NCI-H460 (cell line): ENCODE data around the gene PIP4K2C. TPM values are rescaled to one million over a fixed set of nuclear protein-coding genes. Genes with fewer than 3 reads are reported as not detected.
A peak's percentile ranks its signal among the peaks of the same experiment; 100 is the strongest.

Experiments
- DNase-seq: peaks from one replicate; pipeline ENCODE4 v3.0.0-alpha.2; 2016; ENCODE audit warnings: low read depth; ENCODE audit errors: extremely low read depth
- total RNA-seq: library from RNA; depleted of rRNA; stranded (reverse); fragments of >200 nt; shearing (Covaris generic); gene quantifications from 2 replicates; pipeline ENCODE4 v1.2.3, GENCODE V29; 2014

The PIP4K2C gene
- total RNA-seq, 1 experiment from 2014 or later: 39.8 TPM

GRCh38 chr12:57619434-57620244 lies 28.6 kb downstream of the PIP4K2C start:
- DNase-seq: no peak

DNA sequence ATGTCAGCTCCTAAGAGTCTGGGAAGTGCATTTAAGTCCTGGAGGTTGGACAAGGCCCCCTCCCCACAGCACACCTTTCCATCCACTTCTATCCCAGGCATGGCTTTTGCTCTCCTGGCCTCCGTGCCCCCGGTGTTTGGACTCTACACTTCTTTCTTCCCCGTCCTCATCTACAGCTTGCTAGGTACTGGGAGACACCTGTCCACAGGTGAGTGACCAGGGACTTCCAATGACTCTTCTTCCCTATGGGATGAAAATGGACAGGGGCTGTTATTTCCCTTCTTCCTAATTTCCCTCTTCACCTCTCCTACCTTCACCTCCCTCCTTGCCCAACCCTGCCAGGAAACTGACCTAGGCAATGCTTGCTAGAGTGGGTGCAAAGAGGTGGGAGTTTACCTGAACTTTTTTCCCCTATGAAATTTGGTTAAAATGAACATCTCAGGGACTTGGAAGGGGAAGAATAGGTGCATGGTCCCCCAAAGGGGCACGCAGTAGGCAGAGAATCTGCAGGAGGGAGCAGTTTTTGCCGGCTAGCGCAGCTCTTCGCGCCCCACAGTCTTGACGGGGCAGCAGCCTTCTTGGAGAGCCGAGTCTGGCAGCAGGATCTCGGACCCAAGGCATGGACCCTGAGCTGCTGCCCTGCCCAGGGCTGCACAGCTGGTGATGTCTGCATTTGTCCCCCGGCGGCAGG lies 29.4 kb downstream of the PIP4K2C start:
- no peak for DNase-seq

DNA sequence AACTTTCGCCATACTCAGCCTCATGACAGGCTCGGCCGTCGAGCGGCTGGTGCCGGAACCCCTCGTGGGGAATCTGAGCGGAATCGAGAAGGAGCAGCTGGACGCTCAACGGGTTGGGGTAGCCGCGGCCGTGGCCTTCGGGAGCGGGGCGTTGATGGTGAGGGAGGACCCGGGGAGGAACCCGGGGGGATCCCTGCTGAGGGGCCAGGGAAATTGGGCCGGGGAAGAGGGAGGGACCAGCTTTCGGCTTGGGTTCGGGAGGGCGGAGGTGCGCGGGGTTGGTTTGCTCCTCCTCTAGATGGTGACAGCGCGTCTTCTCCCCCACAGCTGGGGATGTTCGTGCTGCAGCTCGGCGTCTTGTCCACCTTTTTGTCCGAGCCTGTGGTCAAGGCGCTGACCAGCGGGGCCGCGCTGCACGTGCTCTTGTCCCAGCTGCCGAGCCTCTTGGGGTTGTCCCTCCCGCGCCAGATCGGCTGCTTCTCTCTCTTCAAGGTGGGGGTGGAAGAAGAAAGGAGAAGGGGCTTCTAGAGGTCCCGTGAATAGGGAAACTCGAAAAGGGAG lies 30.0 kb downstream of the PIP4K2C start:
- DNase-seq: no peak

DNA sequence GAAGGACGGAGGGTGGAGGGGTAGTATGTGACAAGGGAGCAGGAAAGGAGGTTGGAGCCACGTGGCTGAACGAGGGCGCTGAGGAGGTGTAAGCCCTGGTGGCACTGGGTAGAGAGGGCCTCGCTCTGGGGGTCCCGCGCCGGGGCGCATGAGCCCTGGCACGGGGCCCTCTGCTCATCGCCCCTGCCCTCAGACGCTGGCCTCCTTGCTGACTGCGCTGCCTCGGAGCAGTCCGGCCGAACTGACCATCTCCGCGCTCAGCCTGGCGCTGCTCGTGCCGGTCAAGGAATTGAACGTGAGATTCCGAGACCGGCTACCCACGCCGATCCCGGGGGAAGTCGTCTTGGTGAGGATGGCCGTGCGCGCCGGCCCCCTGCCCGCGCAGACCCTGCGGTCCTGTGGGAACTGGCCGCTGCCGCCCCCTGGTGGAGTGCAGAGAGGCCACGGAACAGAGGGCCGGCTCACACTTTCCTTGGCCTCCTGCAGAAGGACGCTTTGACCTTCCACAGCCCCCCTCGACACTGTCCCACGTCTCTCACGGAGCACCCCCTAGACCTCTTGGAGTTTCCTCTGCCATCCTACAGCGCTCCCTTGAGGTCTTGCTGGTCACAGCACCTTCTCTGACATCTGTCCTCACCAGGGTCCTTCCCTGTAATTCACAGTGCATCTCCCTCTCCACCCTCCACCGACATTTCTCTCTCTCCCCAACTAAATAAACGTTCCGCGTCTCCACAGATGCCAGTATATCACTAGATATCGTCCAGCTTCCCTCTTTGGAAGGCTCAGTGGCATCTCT lies 30.7 kb downstream of the PIP4K2C start:
- peak; percentile 46 for DNase-seq

- DNase-seq: no peak
Observed at GRCh38 chr12:57622293-57623245, 31.6 kb downstream of the PIP4K2C start.

GRCh38 chr12:57623385-57623784 lies 32.4 kb downstream of the PIP4K2C start:
- no peak for DNase-seq

GRCh38 chr12:57623811-57624390 lies 32.9 kb downstream of the PIP4K2C start:
- no peak for DNase-seq

DNA sequence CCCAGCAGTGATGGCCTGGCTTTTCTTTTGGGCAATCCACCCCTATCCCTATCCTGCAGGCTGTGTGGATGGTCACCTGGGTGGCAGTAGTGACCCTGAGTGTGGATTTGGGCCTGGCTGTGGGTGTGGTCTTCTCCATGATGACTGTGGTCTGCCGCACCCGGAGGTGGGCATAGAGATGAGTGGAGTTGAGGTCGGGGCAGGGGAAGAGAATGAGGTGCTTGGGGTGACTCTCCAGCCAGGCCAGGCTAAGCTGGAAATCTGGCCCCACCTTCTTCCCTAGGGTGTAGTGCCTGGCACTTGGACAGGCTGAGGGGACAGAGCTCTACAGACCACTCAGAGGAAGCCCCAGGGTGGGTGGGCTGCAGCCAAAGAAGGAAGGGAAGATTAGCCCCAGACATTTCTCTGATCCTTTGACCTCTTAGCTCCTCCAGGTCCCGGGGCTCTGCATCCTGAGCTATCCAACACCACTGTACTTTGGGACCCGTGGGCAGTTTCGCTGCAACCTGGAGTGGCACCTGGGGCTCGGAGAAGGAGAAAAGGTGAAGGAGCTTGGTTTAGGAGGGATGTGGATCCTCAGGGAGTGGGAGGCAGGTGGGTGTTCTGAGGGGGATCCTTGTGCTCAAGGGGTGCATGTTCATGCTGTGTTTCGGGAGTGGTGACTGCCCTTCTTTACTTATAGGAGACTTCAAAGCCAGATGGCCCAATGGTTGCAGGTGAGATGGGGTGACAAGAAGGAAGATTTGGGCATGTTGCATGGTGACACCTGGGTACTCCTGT lies 33.6 kb downstream of the PIP4K2C start:
- DNase-seq: no peak

GRCh38 chr12:57625261-57626032 lies 34.5 kb downstream of the PIP4K2C start:
- no peak for DNase-seq

GRCh38 chr12:57626111-57626920 lies 35.3 kb downstream of the PIP4K2C start:
- no peak for DNase-seq

DNA sequence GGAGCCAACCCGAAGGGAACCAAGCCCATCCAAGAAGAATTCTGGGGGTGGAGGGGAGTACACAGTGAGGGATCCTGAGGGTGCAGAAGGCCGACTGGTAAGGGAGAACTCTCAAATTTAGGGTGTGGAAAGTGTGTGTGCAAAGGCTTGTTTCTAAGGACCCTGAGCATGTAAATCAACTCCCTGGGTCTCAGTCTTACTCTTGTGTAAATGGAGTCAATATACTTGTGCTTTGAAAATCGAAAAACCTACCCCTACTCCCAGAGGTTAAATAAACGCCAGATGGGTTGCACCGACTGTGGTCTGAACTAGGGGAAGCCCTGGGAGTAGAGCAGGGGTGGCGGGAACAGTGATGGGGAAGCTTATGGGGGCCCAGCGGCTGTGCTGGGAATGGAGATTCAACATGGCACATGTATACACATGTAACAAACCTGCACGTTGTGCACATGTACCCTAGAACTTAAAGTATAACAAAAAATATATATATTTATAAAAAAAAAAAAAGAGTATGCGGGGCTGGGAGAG lies 36.0 kb downstream of the PIP4K2C start:
- no peak for DNase-seq

GRCh38 chr12:57627501-57628279 lies 36.7 kb downstream of the PIP4K2C start:
- no peak for DNase-seq

- no peak for DNase-seq
Observed at GRCh38 chr12:57628280-57629191, 37.5 kb downstream of the PIP4K2C start.

GRCh38 chr12:57629897-57630471 lies 39.0 kb downstream of the PIP4K2C start:
- no peak for DNase-seq
